HepG2 (cell line): ENCODE data around the gene MARK2. TPM values are rescaled to one million over a fixed set of nuclear protein-coding genes. Genes with fewer than 3 reads are reported as not detected.

Source experiments
- ATAC-seq: fragments of 200-7000 bp; cut with Tn5 transposase; 3 replicates; pipeline ENCODE4 v1.9.1; 2020; ENCODE audit warnings: mild to moderate bottlenecking, moderate library complexity
- BruUV-seq: library from RNA; stranded (reverse); fragments of 400-500 nt; replicated peaks from 2 replicates; lab custom pipeline; 2021; lab: Mats Ljungman, UMichigan
- CTCF ChIA-PET: fragments of 300-600 bp; formaldehyde crosslinking; extraction: SDS; loops from one replicate; lab custom pipeline; 2021; ENCODE audit warnings: low total read pairs, inconsistent platforms, low intra/inter-chr PET ratio; lab: Yijun Ruan, JAX
- POLR2A ChIA-PET: fragments of 350-600 bp; sonication (Branson Sonifier 250); formaldehyde crosslinking; loops from one replicate; lab custom pipeline; 2020; ENCODE audit warnings: antibody characterized with exemption, inconsistent platforms; lab: Yijun Ruan, JAX
- DNase-seq: peaks from one replicate; pipeline ENCODE4 v3.0.0-alpha.2; 2015; ENCODE audit warnings: low spot score
- FAIRE-seq: peaks from 3 replicates; lab custom pipeline; 2011; peaks lifted over from hg19 to GRCh38; lab: Jason Lieb, UNC
- H2AFZ ChIP-seq: one replicate; pipeline ENCODE4 v1.6.1; 2011; ENCODE audit warnings: low read length, inconsistent platforms
- H3K27ac ChIP-seq: fragments of 300-600 bp; 3 replicates; pipeline ENCODE4 v1.8.0; 2011; ENCODE audit warnings: mixed run types, mild to moderate bottlenecking, mixed read lengths, low read length, inconsistent platforms; ENCODE audit not compliant: insufficient read depth; ENCODE audit errors: extremely low read length
- H3K27me3 ChIP-seq, 2 experiments: fragments of 200-600 bp in 1 of 2; 2 replicates in 1 of 2; 3 replicates in 1 of 2; pipeline versions ENCODE4 v1.6.0 to v1.8.0; 2011; ENCODE audit warnings: low read length in 2 of 2, mild to moderate bottlenecking in 2 of 2, moderate library complexity in 2 of 2, inconsistent platforms in 1 of 2; ENCODE audit not compliant: insufficient read depth in 2 of 2, control insufficient read depth in 1 of 2
- H3K36me3 ChIP-seq, 2 experiments: fragments of 200-600 bp in 1 of 2; replicated peaks in 1 of 2; 2 replicates in 1 of 2; 3 replicates in 1 of 2; pipeline versions ENCODE4 v1.5.1 to v1.8.0; 2011; ENCODE audit warnings: low read length in 2 of 2, inconsistent platforms in 1 of 2; ENCODE audit not compliant: insufficient read depth in 2 of 2, control insufficient read depth in 1 of 2
- H3K4me1 ChIP-seq: 2 replicates; pipeline ENCODE4 v1.5.1; 2012; ENCODE audit warnings: low read length, inconsistent platforms; ENCODE audit not compliant: insufficient read depth
- H3K4me2 ChIP-seq: 2 replicates; pipeline ENCODE4 v1.6.0; 2011; ENCODE audit warnings: low read depth, low read length, inconsistent platforms
- H3K4me3 ChIP-seq, 3 experiments: fragments of 200-600 bp in 1 of 3; sonication (generic), shearing (Covaris generic) in 1 of 3; replicated peaks in 1 of 3; 2 replicates each; pipeline ENCODE4 v1.5.1; 2011 to 2016; ENCODE audit warnings: low read length in 3 of 3, inconsistent platforms in 2 of 3, low read depth in 2 of 3, mild to moderate bottlenecking in 2 of 3, control low read depth in 1 of 3, mixed read lengths in 1 of 3; ENCODE audit not compliant: insufficient read depth in 1 of 3
- H3K79me2 ChIP-seq: one replicate; pipeline ENCODE4 v1.6.1; 2011; ENCODE audit warnings: low read length, inconsistent platforms; ENCODE audit not compliant: insufficient read depth
- H3K9ac ChIP-seq: 2 replicates; pipeline ENCODE4 v1.6.0; 2011; ENCODE audit warnings: mild to moderate bottlenecking, low read depth, low read length, inconsistent platforms; ENCODE audit not compliant: insufficient read depth
- H3K9me3 ChIP-seq: 2 replicates; pipeline ENCODE4 v1.5.1; 2012; ENCODE audit warnings: mild to moderate bottlenecking, low read length
- H4K20me1 ChIP-seq: 2 replicates; pipeline ENCODE4 v1.6.0; 2011; ENCODE audit warnings: inconsistent platforms, mild to moderate bottlenecking, low read length, moderate library complexity; ENCODE audit not compliant: insufficient read depth
- CBX2 ChIP-seq, 2 experiments: fragments of 200-600 bp in 1 of 2; sonication (generic); formaldehyde crosslinking in 1 of 2; IDR thresholded peaks; 2 replicates each; pipeline versions ENCODE4 v1.7.0 to v1.8.1; 2018 to 2022; ENCODE audit warnings: low read depth in 2 of 2, low read length in 1 of 2, mild to moderate bottlenecking in 1 of 2, missing genetic modification reagents in 1 of 2
- CEBPB ChIP-seq: IDR thresholded peaks from 2 replicates; pipeline ENCODE4 v1.6.1; 2011; ENCODE audit warnings: low read depth, low read length, improper control_type of control experiment, borderline replicate concordance
- CREM ChIP-seq, 2 experiments: sonication (generic) in 1 of 2; formaldehyde crosslinking in 1 of 2; IDR thresholded peaks; 2 replicates each; pipeline versions ENCODE4 v1.4.0 to v1.6.1; 2016 to 2020; ENCODE audit warnings: antibody characterized with exemption in 1 of 2, mild to moderate bottlenecking in 1 of 2, missing genetic modification reagents in 1 of 2
- GATAD2A ChIP-seq: IDR thresholded peaks from 2 replicates; pipeline ENCODE4 v1.6.1; 2016
- KDM5A ChIP-seq: fragments of 200-600 bp; sonication (generic); IDR thresholded peaks from 2 replicates; pipeline ENCODE4 v1.7.0; 2018; ENCODE audit warnings: antibody characterized with exemption, mild to moderate bottlenecking, low read length, borderline replicate concordance
- RFX5 ChIP-seq: IDR thresholded peaks from 2 replicates; pipeline ENCODE4 v1.6.1; 2011; ENCODE audit warnings: low read depth, low read length, improper control_type of control experiment
- RORA ChIP-seq: sonication (generic); formaldehyde crosslinking; IDR thresholded peaks from 2 replicates; pipeline ENCODE4 v1.5.0; 2020; ENCODE audit warnings: mild to moderate bottlenecking, missing genetic modification reagents, moderate library complexity
- ZFX ChIP-seq: sonication (generic); formaldehyde crosslinking; IDR thresholded peaks from 2 replicates; pipeline ENCODE4 v1.4.0; 2020; ENCODE audit warnings: mild to moderate bottlenecking, low read depth, missing genetic modification reagents, moderate library complexity
- ZNF138 ChIP-seq: sonication (generic); formaldehyde crosslinking; IDR thresholded peaks from 2 replicates; pipeline ENCODE4 v1.5.0; 2020; ENCODE audit warnings: mild to moderate bottlenecking, low read depth, missing genetic modification reagents
- ZNF572 ChIP-seq: sonication (generic); formaldehyde crosslinking; IDR thresholded peaks from 2 replicates; pipeline ENCODE4 v1.5.1; 2020; ENCODE audit warnings: mild to moderate bottlenecking, missing genetic modification reagents
- WGBS: methylation state at CpG from one replicate; pipeline ENCODE4 v1.1.6; 2017; ENCODE audit warnings: low lambda C conversion rate; 5-methylcytosine and 5-hydroxymethylcytosine counted together
- in situ Hi-C: cut with HindIII; loops from 2 replicates; pipeline ENCODE4 v1.10.0; 2017; ENCODE audit warnings: low pct_unique_long_range_greater_than_20kb; ENCODE audit not compliant: extremely low pct_ligation_motif_present
- intact Hi-C: fragments of 100-400 bp; cut with micrococcal nuclease; formaldehyde crosslinking; loops from one replicate; pipeline ENCODE4 v1.10.0; 2022; ENCODE audit not compliant: unreplicated experiment
- polyA plus RNA-seq, 8 experiments: library from polyadenylated mRNA; depleted of rRNA in 3 of 8; stranded (reverse) in 7 of 8; unstranded in 1 of 8; fragments of >200 nt; fragmentation: Illumina TruSeq in 4 of 8; extraction: Trizol in 4 of 8; gene quantifications; 2 replicates each; pipeline versions ENCODE4 v1.2.1 to v1.2.3, GENCODE V29; 2011 to 2016; ENCODE audit warnings: low read depth in 4 of 8, missing spikeins in 1 of 8, mixed read lengths in 1 of 8; ENCODE audit not compliant: insufficient read depth in 1 of 8
- total RNA-seq, 5 experiments: library from RNA; depleted of rRNA; stranded (reverse); fragments of >200 nt; fragmentation: Illumina TruSeq; extraction: Trizol; gene quantifications; 2 replicates each; pipeline ENCODE4 v1.2.3, GENCODE V29; 2016; ENCODE audit warnings: low read depth in 1 of 5
- TF ChIP-seq, protein P1 (sequence below): sonication (generic); formaldehyde crosslinking; conservative IDR thresholded peaks from 2 replicates; pipeline ENCODE4 v1.4.0; 2020; ENCODE audit warnings: missing genetic modification reagents
- TF ChIP-seq, protein P2 (sequence below): IDR thresholded peaks from 2 replicates; pipeline ENCODE4 v1.6.1; 2016; ENCODE audit warnings: low read depth, borderline replicate concordance
- TF ChIP-seq, protein P3 (sequence below): sonication (generic); formaldehyde crosslinking; IDR thresholded peaks from 2 replicates; pipeline ENCODE4 v1.8.0; 2023; ENCODE audit warnings: mild to moderate bottlenecking, missing genetic modification reagents

MARK2 gene
- total and polyA plus RNA-seq, 2 of the 13 experiments (the other 11 are each of a cell fraction or from before 2014, with no cell fraction given) = 13.5 to 13.9 TPM

- TF ChIP-seq, protein P1, sequence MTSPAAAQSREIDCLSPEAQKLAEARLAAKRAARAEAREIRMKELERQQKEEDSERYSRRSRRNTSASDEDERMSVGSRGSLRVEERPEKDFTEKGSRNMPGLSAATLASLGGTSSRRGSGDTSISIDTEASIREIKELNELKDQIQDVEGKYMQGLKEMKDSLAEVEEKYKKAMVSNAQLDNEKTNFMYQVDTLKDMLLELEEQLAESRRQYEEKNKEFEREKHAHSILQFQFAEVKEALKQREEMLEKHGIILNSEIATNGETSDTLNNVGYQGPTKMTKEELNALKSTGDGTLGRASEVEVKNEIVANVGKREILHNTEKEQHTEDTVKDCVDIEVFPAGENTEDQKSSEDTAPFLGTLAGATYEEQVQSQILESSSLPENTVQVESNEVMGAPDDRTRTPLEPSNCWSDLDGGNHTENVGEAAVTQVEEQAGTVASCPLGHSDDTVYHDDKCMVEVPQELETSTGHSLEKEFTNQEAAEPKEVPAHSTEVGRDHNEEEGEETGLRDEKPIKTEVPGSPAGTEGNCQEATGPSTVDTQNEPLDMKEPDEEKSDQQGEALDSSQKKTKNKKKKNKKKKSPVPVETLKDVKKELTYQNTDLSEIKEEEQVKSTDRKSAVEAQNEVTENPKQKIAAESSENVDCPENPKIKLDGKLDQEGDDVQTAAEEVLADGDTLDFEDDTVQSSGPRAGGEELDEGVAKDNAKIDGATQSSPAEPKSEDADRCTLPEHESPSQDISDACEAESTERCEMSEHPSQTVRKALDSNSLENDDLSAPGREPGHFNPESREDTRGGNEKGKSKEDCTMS (CRISPR knock-in tag) = no peak
- TF ChIP-seq CREM (IDR thresholded peaks at IDR 0.05) (peak; percentile 66), CREM (CRISPR knock-in tag; IDR thresholded peaks at IDR 0.05) (no peak), ZFX (CRISPR knock-in tag) (no peak), CEBPB (peak; percentile 86), RFX5 (no peak)
- TF ChIP-seq, protein P2, sequence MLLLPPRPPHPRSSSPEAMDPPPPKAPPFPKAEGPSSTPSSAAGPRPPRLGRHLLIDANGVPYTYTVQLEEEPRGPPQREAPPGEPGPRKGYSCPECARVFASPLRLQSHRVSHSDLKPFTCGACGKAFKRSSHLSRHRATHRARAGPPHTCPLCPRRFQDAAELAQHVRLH (CRISPR knock-in tag) = no peak
Observed at GRCh38 chr11:63858628-63859550, 20.0 kb downstream of the MARK2 start (continued).

- Histone ChIP-seq H3K4me3 (peak overlapping the region in 1 of 3 experiments; percentile 17; a peak in 1 of 6 replicates), H3K4me1 (peaks cover 68% of the 10 kb centered on the region), H2AFZ (no peak overlapping the region), H3K36me3 (peaks cover 0 to 3% of the 10 kb centered on the region in 2 experiments; a peak in 2 of 5 replicates), H3K27ac (peak overlapping the region; percentile 56), H4K20me1 (no peaks in the 10 kb centered on the region), H3K79me2 (peaks cover 13% of the 10 kb centered on the region), H3K9me3 (no peaks in the 10 kb centered on the region), H3K27me3 (no peaks in the 10 kb centered on the region), H3K9ac (no peak overlapping the region), H3K4me2 (peak overlapping the region; percentile 60)
- no TSS peak for BruUV-seq
- FAIRE-seq = peak; percentile 82
- intact Hi-C loops (no loop called here), in situ Hi-C loops (no loop called here)
- peak; percentile 94 for ATAC-seq
- CTCF ChIA-PET = no interaction called here
- WGBS = 4% methylated on average over 4 of the region's 4 CpGs
- DNase-seq = peak; percentile 89
- POLR2A ChIA-PET = interaction anchor here (0.5 to 2.4 kb wide), 6 partner anchors 10 to 492 kb away, joined by 3 to 15 read pairs (median 4); partner anchors contain the start of gene MARK2
- TF ChIP-seq ZNF572 (no peak), CBX2 (IDR thresholded peaks at IDR 0.05; ENCODE audit: low read depth, low read length) (no peak), CBX2 (CRISPR knock-in tag; IDR thresholded peaks at IDR 0.05; ENCODE audit: low read depth) (no peak), RORA (CRISPR knock-in tag) (no peak), KDM5A (no peak), GATAD2A (CRISPR knock-in tag) (peak; percentile 76), ZNF138 (CRISPR knock-in tag) (no peak)
- TF ChIP-seq, protein P3, sequence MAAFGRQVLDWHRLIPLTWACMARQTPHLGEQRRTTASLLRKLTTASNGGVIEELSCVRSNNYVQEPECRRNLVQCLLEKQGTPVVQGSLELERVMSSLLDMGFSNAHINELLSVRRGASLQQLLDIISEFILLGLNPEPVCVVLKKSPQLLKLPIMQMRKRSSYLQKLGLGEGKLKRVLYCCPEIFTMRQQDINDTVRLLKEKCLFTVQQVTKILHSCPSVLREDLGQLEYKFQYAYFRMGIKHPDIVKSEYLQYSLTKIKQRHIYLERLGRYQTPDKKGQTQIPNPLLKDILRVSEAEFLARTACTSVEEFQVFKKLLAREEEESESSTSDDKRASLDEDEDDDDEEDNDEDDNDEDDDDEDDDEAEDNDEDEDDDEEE (CRISPR knock-in tag) = no peak
Observed at GRCh38 chr11:63862923-63863322, 24.0 kb downstream of the MARK2 start.
